ENCODE results near the gene ITGB6.

Gene ITGB6

GRCh38 chr2:160226367-160226766 is 26.3 kb upstream of the ITGB6 start:
- H3K9me3 Mint-ChIP-seq: no peaks in the 10 kb centered on the region
- H3K27me3 Mint-ChIP-seq (ENCODE audit: low read depth): peaks cover 5% of the 10 kb centered on the region
- peaks cover 16% of the 10 kb centered on the region for H3K4me1 Mint-ChIP-seq (ENCODE audit: low read depth)
- DNase-seq (ENCODE audit: low spot score): no peak
- no peak overlapping the region for H3K4me3 Mint-ChIP-seq
- no peaks in the 10 kb centered on the region for H3K36me3 Mint-ChIP-seq (ENCODE audit: low read depth)
- no peak overlapping the region for H3K27ac Mint-ChIP-seq

- Mint-ChIP-seq H3K27ac (no peak overlapping the region), H3K4me1 (ENCODE audit: low read depth) (peaks cover 22% of the 10 kb centered on the region)
Measured at GRCh38 chr2:160225722-160226121, 25.6 kb upstream of the ITGB6 start.

GRCh38 chr2:160224507-160224906 is 24.4 kb upstream of the ITGB6 start:
- H3K36me3 Mint-ChIP-seq (ENCODE audit: low read depth): no peaks in the 10 kb centered on the region
- no peaks in the 10 kb centered on the region for H3K9me3 Mint-ChIP-seq
- peaks cover 5% of the 10 kb centered on the region for H3K27me3 Mint-ChIP-seq (ENCODE audit: low read depth)
- H3K4me3 Mint-ChIP-seq: no peak overlapping the region
- H3K27ac Mint-ChIP-seq: no peak overlapping the region
- no peak for DNase-seq (ENCODE audit: low spot score)
- H3K4me1 Mint-ChIP-seq (ENCODE audit: low read depth): peaks cover 31% of the 10 kb centered on the region

More at GRCh38 chr2:160225722-160226121, 25.6 kb upstream of the ITGB6 start:
- H3K9me3 Mint-ChIP-seq: no peaks in the 10 kb centered on the region
- no peak for DNase-seq (ENCODE audit: low spot score)
- H3K36me3 Mint-ChIP-seq (ENCODE audit: low read depth): no peaks in the 10 kb centered on the region
- H3K4me3 Mint-ChIP-seq: no peak overlapping the region
- peaks cover 5% of the 10 kb centered on the region for H3K27me3 Mint-ChIP-seq (ENCODE audit: low read depth)

GRCh38 chr2:160224060-160224459 is 24.0 kb upstream of the ITGB6 start:
- DNase-seq (ENCODE audit: low spot score): peak; percentile 57
- Mint-ChIP-seq H3K27me3 (ENCODE audit: low read depth) (peaks cover 5% of the 10 kb centered on the region), H3K4me3 (peak overlapping the region; percentile 7), H3K27ac (no peak overlapping the region), H3K36me3 (ENCODE audit: low read depth) (no peaks in the 10 kb centered on the region), H3K9me3 (no peaks in the 10 kb centered on the region), H3K4me1 (ENCODE audit: low read depth) (peaks cover 33% of the 10 kb centered on the region)

GRCh38 chr2:160223560-160223959 is 23.5 kb upstream of the ITGB6 start:
- no peak overlapping the region for H3K4me3 Mint-ChIP-seq
- H3K27ac Mint-ChIP-seq: no peak overlapping the region
- no peak for DNase-seq (ENCODE audit: low spot score)
- peaks cover 33% of the 10 kb centered on the region for H3K4me1 Mint-ChIP-seq (ENCODE audit: low read depth)
- H3K36me3 Mint-ChIP-seq (ENCODE audit: low read depth): no peaks in the 10 kb centered on the region
- no peaks in the 10 kb centered on the region for H3K9me3 Mint-ChIP-seq
- H3K27me3 Mint-ChIP-seq (ENCODE audit: low read depth): peaks cover 5% of the 10 kb centered on the region

DNA sequence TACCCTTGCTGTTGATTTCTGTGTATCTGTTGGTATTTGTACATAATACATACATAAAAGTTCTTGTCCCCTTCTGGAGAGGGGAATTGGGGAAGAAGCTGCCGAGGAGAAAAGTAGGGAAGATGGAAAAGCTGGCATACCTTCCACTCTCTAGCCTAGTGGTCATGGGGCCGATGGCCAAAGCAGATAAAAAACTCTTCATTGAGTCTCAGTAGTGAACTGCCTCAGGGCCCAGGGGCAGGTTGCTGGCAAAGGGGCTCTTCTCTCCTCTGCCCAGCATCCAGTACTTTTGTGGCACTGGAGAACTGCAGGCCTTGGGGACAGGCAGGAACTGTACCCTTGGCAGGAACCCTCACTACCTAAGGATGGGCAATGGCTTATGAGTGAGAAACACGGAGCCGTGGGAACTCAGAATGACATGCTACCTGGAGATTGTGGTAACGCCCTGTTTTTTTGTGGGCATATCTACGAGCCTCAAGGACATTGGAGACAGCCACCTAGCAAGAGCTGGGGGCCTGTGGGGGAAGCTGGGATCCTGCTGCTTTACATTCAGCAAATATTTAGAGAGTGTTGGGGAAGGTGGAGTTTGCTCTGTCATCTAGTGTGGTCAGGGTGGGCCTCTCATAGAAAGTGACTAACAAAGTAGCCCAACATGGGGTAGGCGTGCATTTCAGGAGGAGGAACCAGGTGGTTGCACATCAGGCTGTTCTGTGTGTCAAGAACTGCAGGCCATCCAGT is 22.6 kb upstream of the ITGB6 start:
- no peaks in the 10 kb centered on the region for H3K9me3 Mint-ChIP-seq
- H3K36me3 Mint-ChIP-seq (ENCODE audit: low read depth): no peaks in the 10 kb centered on the region
- peaks cover 33% of the 10 kb centered on the region for H3K4me1 Mint-ChIP-seq (ENCODE audit: low read depth)
- no peak for DNase-seq (ENCODE audit: low spot score)
- peaks cover 8% of the 10 kb centered on the region for H3K27me3 Mint-ChIP-seq (ENCODE audit: low read depth)
- H3K27ac Mint-ChIP-seq: no peak overlapping the region
- no peak overlapping the region for H3K4me3 Mint-ChIP-seq

- Mint-ChIP-seq H3K9me3 (no peaks in the 10 kb centered on the region), H3K4me1 (ENCODE audit: low read depth) (peaks cover 31% of the 10 kb centered on the region), H3K27me3 (ENCODE audit: low read depth) (peaks cover 8% of the 10 kb centered on the region), H3K27ac (no peak overlapping the region), H3K4me3 (peak overlapping the region; percentile 46), H3K36me3 (ENCODE audit: low read depth) (no peaks in the 10 kb centered on the region)
- no peak for DNase-seq (ENCODE audit: low spot score)
Measured at GRCh38 chr2:160221391-160222276, 21.6 kb upstream of the ITGB6 start.

DNA sequence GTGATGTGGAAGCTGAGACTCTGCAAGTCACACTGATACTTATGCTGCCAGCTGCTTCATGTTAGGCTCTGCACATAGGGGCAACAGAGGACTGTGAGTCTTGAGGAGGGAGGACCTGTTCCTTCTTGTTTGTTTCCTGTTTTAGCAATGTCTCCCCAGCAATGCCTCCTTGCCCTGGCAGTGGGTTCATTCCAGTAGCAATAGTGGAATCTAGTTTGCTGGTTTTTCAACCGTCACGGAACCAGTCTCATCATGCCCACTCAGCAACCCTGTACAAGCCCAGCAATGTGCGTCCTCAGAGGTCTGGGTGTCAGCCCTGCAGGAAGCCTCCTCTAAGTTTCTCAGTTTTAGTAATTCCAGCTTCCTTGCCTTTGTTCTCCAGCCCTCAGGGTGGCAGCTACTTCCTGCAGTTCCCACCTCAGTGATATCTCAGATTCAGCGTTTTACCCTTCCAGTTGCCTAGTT is 20.5 kb upstream of the ITGB6 start:
- peaks cover 31% of the 10 kb centered on the region for H3K4me1 Mint-ChIP-seq (ENCODE audit: low read depth)
- DNase-seq (ENCODE audit: low spot score): peak; percentile 48
- H3K27ac Mint-ChIP-seq: peak overlapping the region; percentile 34
- no peaks in the 10 kb centered on the region for H3K9me3 Mint-ChIP-seq
- peak overlapping the region; percentile 46 for H3K4me3 Mint-ChIP-seq
- peaks cover 9% of the 10 kb centered on the region for H3K27me3 Mint-ChIP-seq (ENCODE audit: low read depth)
- no peaks in the 10 kb centered on the region for H3K36me3 Mint-ChIP-seq (ENCODE audit: low read depth)

GRCh38 chr2:160220026-160220425 is 20.0 kb upstream of the ITGB6 start:
- Mint-ChIP-seq H3K4me3 (no peak overlapping the region), H3K4me1 (ENCODE audit: low read depth) (peaks cover 31% of the 10 kb centered on the region), H3K27ac (no peak overlapping the region), H3K27me3 (ENCODE audit: low read depth) (peaks cover 9% of the 10 kb centered on the region), H3K9me3 (no peaks in the 10 kb centered on the region), H3K36me3 (ENCODE audit: low read depth) (no peaks in the 10 kb centered on the region)
- no peak for DNase-seq (ENCODE audit: low spot score)

- no peak for DNase-seq (ENCODE audit: low spot score)
- Mint-ChIP-seq H3K4me1 (ENCODE audit: low read depth) (peaks cover 10% of the 10 kb centered on the region), H3K4me3 (no peak overlapping the region), H3K27me3 (ENCODE audit: low read depth) (peaks cover 22% of the 10 kb centered on the region), H3K36me3 (ENCODE audit: low read depth) (no peaks in the 10 kb centered on the region), H3K27ac (no peak overlapping the region), H3K9me3 (no peaks in the 10 kb centered on the region)
Measured at GRCh38 chr2:160214461-160215445, 14.7 kb upstream of the ITGB6 start.

- peaks cover 22% of the 10 kb centered on the region for H3K27me3 Mint-ChIP-seq (ENCODE audit: low read depth)
- H3K36me3 Mint-ChIP-seq (ENCODE audit: low read depth): no peaks in the 10 kb centered on the region
- no peak overlapping the region for H3K27ac Mint-ChIP-seq
- H3K4me1 Mint-ChIP-seq (ENCODE audit: low read depth): peaks cover 11% of the 10 kb centered on the region
- no peaks in the 10 kb centered on the region for H3K9me3 Mint-ChIP-seq
- no peak overlapping the region for H3K4me3 Mint-ChIP-seq
- DNase-seq (ENCODE audit: low spot score): no peak
Measured at GRCh38 chr2:160213511-160213910, 13.4 kb upstream of the ITGB6 start.

- no peak overlapping the region for H3K4me3 Mint-ChIP-seq
- H3K36me3 Mint-ChIP-seq (ENCODE audit: low read depth): no peaks in the 10 kb centered on the region
- H3K4me1 Mint-ChIP-seq (ENCODE audit: low read depth): peaks cover 15% of the 10 kb centered on the region
- peaks cover 13% of the 10 kb centered on the region for H3K27me3 Mint-ChIP-seq (ENCODE audit: low read depth)
- peak; percentile 54 for DNase-seq (ENCODE audit: low spot score)
- no peak overlapping the region for H3K27ac Mint-ChIP-seq
- H3K9me3 Mint-ChIP-seq: no peaks in the 10 kb centered on the region
Measured at GRCh38 chr2:160210599-160211138, 10.6 kb upstream of the ITGB6 start.

DNA sequence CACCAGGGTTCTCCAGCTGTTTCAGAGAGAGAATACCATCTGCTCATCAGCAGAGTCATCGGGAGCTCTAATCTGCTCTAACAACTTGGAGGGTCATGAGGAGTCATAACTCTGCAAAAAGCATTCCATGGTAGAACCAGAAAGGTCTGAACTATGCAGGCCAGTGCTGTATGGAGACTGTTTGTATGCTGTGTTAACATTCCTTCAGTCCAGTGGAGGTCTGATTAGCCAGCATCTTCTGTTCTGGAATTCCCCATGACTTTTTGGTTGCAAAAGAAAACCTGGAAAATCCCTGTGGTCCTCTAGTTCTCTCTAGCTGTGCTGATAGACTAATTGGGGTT is 9.4 kb upstream of the ITGB6 start:
- no peak overlapping the region for H3K4me3 Mint-ChIP-seq
- H3K36me3 Mint-ChIP-seq (ENCODE audit: low read depth): no peaks in the 10 kb centered on the region
- H3K27ac Mint-ChIP-seq: no peak overlapping the region
- DNase-seq (ENCODE audit: low spot score): no peak
- peaks cover 14% of the 10 kb centered on the region for H3K4me1 Mint-ChIP-seq (ENCODE audit: low read depth)
- peaks cover 9% of the 10 kb centered on the region for H3K27me3 Mint-ChIP-seq (ENCODE audit: low read depth)
- no peaks in the 10 kb centered on the region for H3K9me3 Mint-ChIP-seq
